GM21825 (cell line): ENCODE results near the gene ASB8.
"Not testable (repeated sequence)": the region's sequence is repeated elsewhere in the genome, so short reads cannot be mapped to it uniquely, and the experiment has no call there.

ENCODE experiments used
- ATAC-seq: cut with Tn5 transposase; IDR thresholded peaks from one replicate; pipeline ENCODE4 v1.9.1; 2021; ENCODE audit warnings: mild to moderate bottlenecking, moderate library complexity; ENCODE audit not compliant: unreplicated experiment

The ASB8 gene

GRCh38 chr12:48142818-48143674, 14.3 kb downstream of the ASB8 start:
- no peak for ATAC-seq

- no peak for ATAC-seq
Observed at GRCh38 chr12:48135027-48135426, 22.3 kb downstream of the ASB8 start.

- ATAC-seq = no peak
Observed at GRCh38 chr12:48132826-48133225, 24.5 kb downstream of the ASB8 start.

- no peak for ATAC-seq
Observed at GRCh38 chr12:48131517-48131916, 25.8 kb downstream of the ASB8 start.

GRCh38 chr12:48129376-48129775, 27.9 kb downstream of the ASB8 start:
- no peak for ATAC-seq

GRCh38 chr12:48128800-48129199, 28.5 kb downstream of the ASB8 start:
- no peak for ATAC-seq

- no peak for ATAC-seq
Observed at GRCh38 chr12:48126953-48127630, 30.2 kb downstream of the ASB8 start.

- ATAC-seq = no peak
Observed at GRCh38 chr12:48125985-48126384, 31.3 kb downstream of the ASB8 start.

GRCh38 chr12:48125542-48125941, 31.8 kb downstream of the ASB8 start:
- not testable (repeated sequence) for ATAC-seq

GRCh38 chr12:48123169-48123568, 34.1 kb downstream of the ASB8 start:
- ATAC-seq = no peak

GRCh38 chr12:48122065-48122834, 35.1 kb downstream of the ASB8 start:
- ATAC-seq = no peak

- no peak for ATAC-seq
Observed at GRCh38 chr12:48121522-48121921, 35.8 kb downstream of the ASB8 start.

- no peak for ATAC-seq
Observed at GRCh38 chr12:48119834-48120195, 37.5 kb downstream of the ASB8 start.

GRCh38 chr12:48119078-48119833, 38.1 kb downstream of the ASB8 start, which contains the start of gene PFKM:
PFKM (plus strand) TSS chr12:48119364; CDS start chr12:48122775, 3,411 bp downstream.
- peak; percentile 98 for ATAC-seq

- ATAC-seq = no peak
Observed at GRCh38 chr12:48118284-48118871, 38.9 kb downstream of the ASB8 start.

GRCh38 chr12:48115957-48116356, 41.4 kb downstream of the ASB8 start:
- no peak for ATAC-seq

- not testable (repeated sequence) for ATAC-seq
Observed at GRCh38 chr12:48111312-48111693, 46.0 kb downstream of the ASB8 start.

- ATAC-seq = no peak
Observed at GRCh38 chr12:48110691-48111311, 46.5 kb downstream of the ASB8 start.

- no peak for ATAC-seq
Observed at GRCh38 chr12:48109424-48109823, 47.9 kb downstream of the ASB8 start.
